NB4 (cell line): ENCODE results near the gene PCTP.

Experiments
- CTCF ChIP-seq: IDR thresholded peaks from one replicate; pipeline ENCODE4 v1.5.1; 2012; ENCODE audit warnings: low read depth, low read length
- MAX ChIP-seq: IDR thresholded peaks from 2 replicates; pipeline ENCODE4 v1.6.1; 2011; ENCODE audit warnings: low read depth, low read length
- MYC ChIP-seq: IDR thresholded peaks from 2 replicates; pipeline ENCODE4 v1.6.1; 2011; ENCODE audit warnings: low read depth, low read length
- POLR2A ChIP-seq: IDR thresholded peaks from 2 replicates; pipeline ENCODE4 v1.6.1; 2011; ENCODE audit warnings: mild to moderate bottlenecking; ENCODE audit not compliant: insufficient read length; ENCODE audit errors: extremely low read depth

- TF ChIP-seq CTCF: no peak
- TF ChIP-seq POLR2A: no peak
- TF ChIP-seq MAX: no peak
- TF ChIP-seq MYC: no peak
These were observed 63.1 kb downstream of the PCTP start for GRCh38 chr17:55813944-55814343.
